ENCODE data around the gene GNL1. TPM values are rescaled to one million over a fixed set of nuclear protein-coding genes. Genes with fewer than 3 reads are reported as not detected.
"Not testable (repeated sequence)": the region's sequence is repeated elsewhere in the genome, so short reads cannot be mapped to it uniquely, and the experiment has no call there.

Gene GNL1
- total and polyA plus RNA-seq, 2 of the 8 experiments (the other 6 are each of a cell fraction or from before 2014, with no cell fraction given): 42.4 to 67.8 TPM

DNA sequence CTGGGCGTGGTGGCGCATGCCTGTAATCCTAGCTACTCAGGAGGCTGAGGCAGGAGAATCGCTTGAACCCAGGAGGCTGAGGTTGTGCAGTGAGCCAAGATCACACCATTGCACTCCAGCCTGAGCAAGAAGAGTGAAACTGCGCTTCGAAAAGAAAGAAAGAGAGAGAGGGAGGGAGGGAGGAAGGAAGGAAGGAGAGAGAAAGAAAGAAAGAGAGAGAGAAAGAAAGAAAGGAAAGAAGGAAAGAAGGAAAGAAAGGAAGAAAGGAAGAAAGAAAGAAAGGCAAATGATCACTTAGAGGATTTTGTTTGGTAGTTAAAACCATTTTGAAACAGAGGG, 59.1 kb downstream of the GNL1 start:
- H3K36me3 ChIP-seq (ENCODE audit: control insufficient read depth in 2 of 4, insufficient read depth in 4 of 4, low read length in 3 of 4); H2BK15ac ChIP-seq (ENCODE audit: low read length); H2AK5ac ChIP-seq (ENCODE audit: low read depth, low read length); FAIRE-seq; H3K56ac ChIP-seq (replicated peaks; ENCODE audit: insufficient read length, low read depth, low read length); H3K4me1 ChIP-seq (replicated peaks in 1 of 4; ENCODE audit: control insufficient read depth in 3 of 4, insufficient read depth in 4 of 4, low read length in 3 of 4); H3K9me3 ChIP-seq (ENCODE audit: insufficient read depth in 2 of 2, low read depth in 1 of 2, low read length in 1 of 2); H4K20me1 ChIP-seq (replicated peaks in 1 of 2; ENCODE audit: control insufficient read depth in 1 of 2, insufficient read depth in 2 of 2, low read length in 2 of 2); H3K27me3 ChIP-seq (replicated peaks in 1 of 4; ENCODE audit: control insufficient read depth in 3 of 4, extremely low read depth in 1 of 4, insufficient read depth in 3 of 4, low read length in 3 of 4); H2AFZ ChIP-seq (ENCODE audit: low read length); H3K4ac ChIP-seq (replicated peaks; ENCODE audit: insufficient read length, low read depth, low read length); H4K91ac ChIP-seq (replicated peaks; ENCODE audit: insufficient read length, low read length); POLR2A ChIA-PET (ENCODE audit: partially characterized antibody); H4K5ac ChIP-seq (ENCODE audit: insufficient read length, low read depth, low read length); H3K79me1 ChIP-seq (ENCODE audit: low read depth, low read length); H3K23ac ChIP-seq (ENCODE audit: insufficient read length); H3K9ac ChIP-seq (replicated peaks in 1 of 4; ENCODE audit: extremely low read depth in 1 of 4, low read depth in 3 of 4, low read length in 3 of 4); H2BK12ac ChIP-seq (ENCODE audit: low read depth, low read length); H4K8ac ChIP-seq (ENCODE audit: extremely low read depth, insufficient read depth, low read length); H2BK5ac ChIP-seq (ENCODE audit: low read depth, low read length); H3K14ac ChIP-seq (ENCODE audit: insufficient read length); H3K18ac ChIP-seq (ENCODE audit: extremely low read depth, low read length); H2BK20ac ChIP-seq (ENCODE audit: low read length); H3K4me3 ChIP-seq (ENCODE audit: extremely low read depth in 1 of 4, insufficient read depth in 2 of 4, low read depth in 3 of 4, low read length in 4 of 4); H2BK120ac ChIP-seq (replicated peaks; ENCODE audit: low read depth, low read length); H3K79me2 ChIP-seq (ENCODE audit: control insufficient read depth in 1 of 2, insufficient read depth in 2 of 2, low read length in 2 of 2); DNase-seq (ENCODE audit: low read depth in 1 of 2, low spot score in 2 of 2); H3K4me2 ChIP-seq (ENCODE audit: insufficient read depth in 1 of 2, low read depth in 2 of 2, low read length in 2 of 2); H3K23me2 ChIP-seq (ENCODE audit: low read depth, low read length); H3K27ac ChIP-seq (ENCODE audit: low read depth, low read length): not testable (repeated sequence)
- CTCF ChIA-PET (ENCODE audit: partially characterized antibody): interaction anchor here (0.7 to 2.9 kb wide), 2 partner anchors 14 to 52 kb away, joined by 3 to 9 read pairs; no protein-coding TSS in a partner anchor
- 62% methylated on average over 3 of the region's 5 CpGs; no CpG with 5 or more reads in 1 of the 2 experiments for WGBS, 2 experiments (ENCODE audit: extremely low coverage in 1 of 2, insufficient coverage in 1 of 2, insufficient read length in 1 of 2, insufficient replicate concordance in 2 of 2, low coverage in 1 of 2, low lambda C conversion rate in 2 of 2, missing lambda C conversion rate in 1 of 2)

All from H1 (cell line).